GM18951 (cell line): ENCODE results near the gene UPF1.

Experiments
- POLR2A ChIP-seq: IDR thresholded peaks from 4 replicates; pipeline ENCODE4 v1.6.1; 2011; ENCODE audit warnings: mild to moderate bottlenecking; ENCODE audit not compliant: insufficient read length, insufficient read depth; ENCODE audit errors: extremely low read depth
- in situ Hi-C: fragments of 300-500 bp; cut with MboI; formaldehyde crosslinking; loops from one replicate; pipeline ENCODE4 v1.12.0; 2022; ENCODE audit warnings: low sequenced_read_pairs, mixed read lengths, inconsistent platforms; ENCODE audit not compliant: unreplicated experiment

UPF1 gene

GRCh38 chr19:18851673-18852325, 20.0 kb downstream of the UPF1 start:
- in situ Hi-C loops, result no loop called here
- no peak for TF ChIP-seq POLR2A

GRCh38 chr19:18852648-18853047, 20.9 kb downstream of the UPF1 start:
- TF ChIP-seq POLR2A, result no peak

GRCh38 chr19:18853755-18854427, 22.1 kb downstream of the UPF1 start:
- TF ChIP-seq POLR2A, result no peak
- in situ Hi-C loops, result no loop called here

More at GRCh38 chr19:18852648-18853047, 20.9 kb downstream of the UPF1 start:
- in situ Hi-C loops, result no loop called here

GRCh38 chr19:18854982-18855381, 23.2 kb downstream of the UPF1 start:
- TF ChIP-seq POLR2A, result no peak
- in situ Hi-C loops, result no loop called here

- in situ Hi-C loops, result no loop called here
- TF ChIP-seq POLR2A, result no peak
These were observed 24.1 kb downstream of the UPF1 start for GRCh38 chr19:18855647-18856384.

GRCh38 chr19:18856385-18857126, 24.8 kb downstream of the UPF1 start:
- in situ Hi-C loops, result no loop called here
- TF ChIP-seq POLR2A, result no peak

GRCh38 chr19:18857223-18857622, 25.5 kb downstream of the UPF1 start:
- in situ Hi-C loops, result no loop called here
- no peak for TF ChIP-seq POLR2A

- in situ Hi-C loops, result no loop called here
- no peak for TF ChIP-seq POLR2A
These were observed 27.3 kb downstream of the UPF1 start for GRCh38 chr19:18858906-18859646.

GRCh38 chr19:18859676-18860301, 28.0 kb downstream of the UPF1 start:
- in situ Hi-C loops, result no loop called here
- no peak for TF ChIP-seq POLR2A

- no peak for TF ChIP-seq POLR2A
- in situ Hi-C loops, result no loop called here
These were observed 28.5 kb downstream of the UPF1 start for GRCh38 chr19:18860302-18860700.

- in situ Hi-C loops, result no loop called here
These were observed 29.0 kb downstream of the UPF1 start for GRCh38 chr19:18860725-18861124.

GRCh38 chr19:18861235-18861634, 29.5 kb downstream of the UPF1 start:
- in situ Hi-C loops, result no loop called here
- no peak for TF ChIP-seq POLR2A

More at GRCh38 chr19:18860725-18861124, 29.0 kb downstream of the UPF1 start:
- TF ChIP-seq POLR2A, result no peak
